GM06990 (cell line): Measurements from ENCODE around the gene KLK8.

Experiments
- DNase-seq: peaks from one replicate; pipeline ENCODE4 v3.0.0-alpha.2; 2011; ENCODE audit not compliant: insufficient read length; ENCODE audit errors: extremely low read depth
- H3K27me3 ChIP-seq: replicated peaks from 2 replicates; pipeline ENCODE4 v1.6.0; 2011; ENCODE audit warnings: low read length; ENCODE audit not compliant: control insufficient read depth, insufficient read depth
- H3K36me3 ChIP-seq: 2 replicates; pipeline ENCODE4 v1.5.1; 2011; ENCODE audit warnings: low read length; ENCODE audit not compliant: control insufficient read depth, insufficient read depth
- H3K4me3 ChIP-seq: replicated peaks from 2 replicates; pipeline ENCODE4 v1.5.1; 2011; ENCODE audit warnings: low read depth, mild to moderate bottlenecking, control low read depth, low read length
- TF ChIP-seq, protein P1 (sequence below): IDR thresholded peaks from 2 replicates; pipeline ENCODE4 v1.5.1; 2011; ENCODE audit warnings: low read length, control low read depth, mild to moderate bottlenecking, inconsistent platforms; ENCODE audit not compliant: insufficient read depth, poor library complexity, severe bottlenecking

KLK8 gene

DNA sequence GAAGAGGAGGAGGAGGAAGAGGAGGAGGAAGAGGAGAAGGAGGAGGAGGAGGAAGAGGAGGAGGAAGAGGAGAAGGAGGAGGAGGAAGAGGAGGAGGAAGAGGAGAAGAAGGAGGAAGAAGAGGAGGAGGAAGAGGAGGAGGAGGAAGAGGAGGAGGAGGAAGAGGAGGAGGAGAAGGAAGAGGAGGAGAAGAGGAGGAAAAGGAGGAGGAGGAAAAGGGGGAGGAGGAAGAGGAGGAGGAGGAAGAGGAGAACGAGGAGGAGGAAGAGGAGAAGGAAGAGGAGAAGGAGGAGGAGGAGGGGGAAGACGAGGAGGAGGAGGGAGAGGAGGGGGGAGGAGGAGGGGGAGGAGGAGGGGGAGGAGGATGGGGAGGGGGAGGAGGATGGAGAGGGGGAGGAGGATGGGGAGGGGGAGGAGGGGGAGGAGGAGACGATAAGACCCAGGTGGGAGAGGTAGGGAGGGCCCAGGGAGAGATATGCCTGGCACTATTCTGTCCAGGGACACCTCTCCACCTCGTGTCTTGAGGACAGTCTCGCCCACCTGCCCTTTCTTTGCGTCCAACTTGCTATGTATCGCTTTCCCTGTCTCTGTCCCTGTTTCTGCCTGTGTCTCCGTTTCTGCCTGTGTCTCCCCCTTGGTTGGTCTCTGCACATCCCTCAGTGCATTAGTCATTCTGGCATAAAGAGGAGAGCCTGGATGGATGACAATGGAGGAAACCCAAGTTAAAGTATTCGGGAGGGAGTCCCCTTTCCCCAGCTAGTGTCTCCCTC lies 41.5 kb downstream of the KLK8 start:
- no peak for DNase-seq
- Histone ChIP-seq H3K27me3 (no peaks in the 10 kb centered on the region), H3K36me3 (no peaks in the 10 kb centered on the region), H3K4me3 (no peak overlapping the region)
- TF ChIP-seq, protein P1, sequence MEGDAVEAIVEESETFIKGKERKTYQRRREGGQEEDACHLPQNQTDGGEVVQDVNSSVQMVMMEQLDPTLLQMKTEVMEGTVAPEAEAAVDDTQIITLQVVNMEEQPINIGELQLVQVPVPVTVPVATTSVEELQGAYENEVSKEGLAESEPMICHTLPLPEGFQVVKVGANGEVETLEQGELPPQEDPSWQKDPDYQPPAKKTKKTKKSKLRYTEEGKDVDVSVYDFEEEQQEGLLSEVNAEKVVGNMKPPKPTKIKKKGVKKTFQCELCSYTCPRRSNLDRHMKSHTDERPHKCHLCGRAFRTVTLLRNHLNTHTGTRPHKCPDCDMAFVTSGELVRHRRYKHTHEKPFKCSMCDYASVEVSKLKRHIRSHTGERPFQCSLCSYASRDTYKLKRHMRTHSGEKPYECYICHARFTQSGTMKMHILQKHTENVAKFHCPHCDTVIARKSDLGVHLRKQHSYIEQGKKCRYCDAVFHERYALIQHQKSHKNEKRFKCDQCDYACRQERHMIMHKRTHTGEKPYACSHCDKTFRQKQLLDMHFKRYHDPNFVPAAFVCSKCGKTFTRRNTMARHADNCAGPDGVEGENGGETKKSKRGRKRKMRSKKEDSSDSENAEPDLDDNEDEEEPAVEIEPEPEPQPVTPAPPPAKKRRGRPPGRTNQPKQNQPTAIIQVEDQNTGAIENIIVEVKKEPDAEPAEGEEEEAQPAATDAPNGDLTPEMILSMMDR = no peak

GRCh38 chr19:50957587-50957986 lies 43.8 kb downstream of the KLK8 start:
- H3K4me3 ChIP-seq = no peak overlapping the region
- no peak for DNase-seq
- no peaks in the 10 kb centered on the region for H3K36me3 ChIP-seq
- TF ChIP-seq, protein P1 = no peak
- H3K27me3 ChIP-seq = no peaks in the 10 kb centered on the region; the same call in 1 of the 2 replicates

DNA sequence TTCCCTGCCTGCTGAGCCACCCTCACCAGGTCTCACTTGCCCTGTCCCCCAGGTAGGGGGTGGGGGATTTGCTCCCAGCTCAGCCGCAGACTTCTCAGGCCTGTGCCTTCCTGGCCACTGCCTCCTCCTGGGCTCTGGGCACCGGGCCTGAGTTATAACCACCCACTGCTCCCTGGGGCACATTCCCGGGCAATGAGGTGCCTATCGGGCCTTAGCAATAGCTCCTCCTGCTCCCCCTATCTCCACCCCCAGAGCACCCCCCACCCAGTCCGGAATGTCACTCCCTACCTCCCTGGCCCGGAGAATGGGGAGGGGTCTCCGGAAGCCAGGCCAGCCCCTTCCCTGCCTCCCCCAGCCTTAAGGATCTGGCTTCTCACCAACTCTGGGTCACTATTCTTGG lies 48.5 kb downstream of the KLK8 start, which contains the start of gene KLK5:
TSS of gene KLK5 (minus strand) at position 129 of the 400 bp plus-strand sequence. CDS start 381 bp downstream, outside the sequence.
- no peak for DNase-seq
- Histone ChIP-seq H3K36me3 (no peaks in the 10 kb centered on the region), H3K4me3 (no peak within 1 kb of the TSS), H3K27me3 (no peaks in the 10 kb centered on the region; the same call in 1 of the 2 replicates)
- TF ChIP-seq, protein P1 = no peak

- Histone ChIP-seq H3K36me3 (no peaks in the 10 kb centered on the region), H3K4me3 (no peak overlapping the region), H3K27me3 (no peaks in the 10 kb centered on the region; the same call in 1 of the 2 replicates)
- TF ChIP-seq, protein P1 = no peak
- no peak for DNase-seq
These were observed 51.5 kb downstream of the KLK8 start for GRCh38 chr19:50949861-50950260.

DNA sequence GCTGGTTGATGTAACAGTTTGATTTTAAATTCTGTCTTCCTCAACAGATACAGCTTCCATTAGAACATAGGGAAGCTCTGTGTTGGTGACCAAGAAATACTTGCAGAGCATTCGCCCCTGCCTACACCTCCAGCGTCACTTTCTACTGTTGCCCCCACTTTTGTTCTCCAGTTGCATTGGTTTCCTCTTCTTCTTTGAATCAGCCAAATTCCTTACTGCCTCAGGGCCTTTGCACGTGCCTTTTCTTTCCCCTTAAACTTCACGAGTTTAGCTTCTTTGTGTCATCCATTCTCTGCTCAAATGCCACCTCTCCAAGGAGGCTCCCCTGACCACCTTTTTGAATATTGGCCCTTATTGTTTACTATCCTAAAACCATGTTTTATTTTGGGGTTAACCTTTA lies 54.3 kb downstream of the KLK8 start:
- TF ChIP-seq, protein P1 = no peak
- DNase-seq = no peak
- Histone ChIP-seq H3K36me3 (no peaks in the 10 kb centered on the region), H3K27me3 (no peaks in the 10 kb centered on the region), H3K4me3 (no peak overlapping the region)
